ENCODE measurements around the gene ZMYM4. TPM values are rescaled to one million over a fixed set of nuclear protein-coding genes. Genes with fewer than 3 reads are reported as not detected.

Gene ZMYM4
- total RNA-seq, 1 experiment from 2014 or later = 60.3 TPM

GRCh38 chr1:35284852-35285251 lies 16.3 kb downstream of the ZMYM4 start (continued):
- TF ChIP-seq STAT6 (CRISPR knock-in tag; conservative IDR thresholded peaks at IDR 0.05; ENCODE audit: low read depth) (no peak), NFATC4 (CRISPR knock-in tag; IDR thresholded peaks at IDR 0.05) (no peak), ERG (CRISPR knock-in tag; IDR thresholded peaks at IDR 0.05) (no peak), E2F5 (CRISPR knock-in tag; IDR thresholded peaks at IDR 0.05) (no peak), ZMAT4 (CRISPR knock-in tag; IDR thresholded peaks at IDR 0.05) (no peak), MAX (CRISPR knock-in tag; IDR thresholded peaks at IDR 0.05) (no peak), MYBL2 (CRISPR knock-in tag; IDR thresholded peaks at IDR 0.05) (no peak), USF2 (CRISPR knock-in tag; IDR thresholded peaks at IDR 0.05) (no peak), RELA (CRISPR knock-in tag; IDR thresholded peaks at IDR 0.05; ENCODE audit: borderline replicate concordance) (no peak), ZNF219 (CRISPR knock-in tag; IDR thresholded peaks at IDR 0.05; ENCODE audit: borderline replicate concordance) (no peak), PREB (CRISPR knock-in tag; IDR thresholded peaks at IDR 0.05; ENCODE audit: borderline replicate concordance) (no peak)

GRCh38 chr1:35285771-35286606 lies 17.5 kb downstream of the ZMYM4 start:
- DNase-seq (ENCODE audit: low spot score) = no peak
- ChIA-PET CTCF (interaction anchor here (0.7 kb wide), 1 partner anchor 60 kb away, joined by 3 read pairs; no protein-coding TSS in a partner anchor), POLR2A (no interaction called here)
- no peaks in the 10 kb centered on the region for H3K27me3 Mint-ChIP-seq (ENCODE audit: low read depth)
- H3K36me3 Mint-ChIP-seq = peaks cover 15% of the 10 kb centered on the region
- ATAC-seq = no peak
- no peak overlapping the region for H3K27ac Mint-ChIP-seq
- no peak overlapping the region for H3K4me3 Mint-ChIP-seq
- TF ChIP-seq E2F4 (CRISPR knock-in tag; IDR thresholded peaks at IDR 0.05; ENCODE audit: borderline replicate concordance, low read depth) (no peak), ERG (CRISPR knock-in tag; IDR thresholded peaks at IDR 0.05) (no peak)
- peaks cover 11% of the 10 kb centered on the region for H3K9me3 Mint-ChIP-seq
- no peaks in the 10 kb centered on the region for H3K4me1 Mint-ChIP-seq

Data from WTC11 (cell line).